Lower leg skin (tissue), 4 donors: ENCODE data around the gene PRDM16. TPM values are rescaled to one million over a fixed set of nuclear protein-coding genes. Genes with fewer than 3 reads are reported as not detected.

ENCODE experiments used
- DNase-seq, 2 donors: peaks; one replicate each; pipeline ENCODE4 v3.0.0-alpha.2; 2019; ENCODE audit warnings: low spot score in 2 of 2
- H3K4me3 ChIP-seq: fragments of 200-600 bp; sonication (generic); 2 replicates; pipeline ENCODE4 v1.5.1; 2017; ENCODE audit warnings: mild to moderate bottlenecking, low read depth; ENCODE audit not compliant: poor library complexity, severe bottlenecking
- POLR2A ChIP-seq, 2 donors: fragments of 450-650 bp; IDR thresholded peaks; one replicate each; pipeline ENCODE4 v1.6.1; 2016 to 2017; ENCODE audit warnings: antibody characterized with exemption in 2 of 2, mild to moderate bottlenecking in 1 of 2, moderate library complexity in 1 of 2
- WGBS, 2 donors: methylation state at CpG; one replicate each; pipeline ENCODE4 v1.1.5; 2018; 5-methylcytosine and 5-hydroxymethylcytosine counted together
- intact Hi-C: fragments of 100-400 bp; cut with DNase I; formaldehyde crosslinking; loops from one replicate; pipeline ENCODE4 v1.15.0; 2023; ENCODE audit warnings: low total_unique reads
- total RNA-seq, 4 donors: library from RNA; depleted of rRNA; stranded (reverse); fragments of >200 nt; gene quantifications; one replicate each; pipeline ENCODE4 v1.1.0, GENCODE V29; 2016
- TF ChIP-seq, protein P1 (sequence below), 3 donors: fragments of 450-650 bp; IDR thresholded peaks; one replicate each; pipeline ENCODE4 v1.5.1; 2016; ENCODE audit warnings: antibody characterized with exemption in 3 of 3, mild to moderate bottlenecking in 3 of 3, moderate library complexity in 2 of 3

PRDM16 gene
- total RNA-seq, 4 donors from 2014 or later: 0.08 to 0.91 (median 0.56) TPM; not detected in 1

DNA sequence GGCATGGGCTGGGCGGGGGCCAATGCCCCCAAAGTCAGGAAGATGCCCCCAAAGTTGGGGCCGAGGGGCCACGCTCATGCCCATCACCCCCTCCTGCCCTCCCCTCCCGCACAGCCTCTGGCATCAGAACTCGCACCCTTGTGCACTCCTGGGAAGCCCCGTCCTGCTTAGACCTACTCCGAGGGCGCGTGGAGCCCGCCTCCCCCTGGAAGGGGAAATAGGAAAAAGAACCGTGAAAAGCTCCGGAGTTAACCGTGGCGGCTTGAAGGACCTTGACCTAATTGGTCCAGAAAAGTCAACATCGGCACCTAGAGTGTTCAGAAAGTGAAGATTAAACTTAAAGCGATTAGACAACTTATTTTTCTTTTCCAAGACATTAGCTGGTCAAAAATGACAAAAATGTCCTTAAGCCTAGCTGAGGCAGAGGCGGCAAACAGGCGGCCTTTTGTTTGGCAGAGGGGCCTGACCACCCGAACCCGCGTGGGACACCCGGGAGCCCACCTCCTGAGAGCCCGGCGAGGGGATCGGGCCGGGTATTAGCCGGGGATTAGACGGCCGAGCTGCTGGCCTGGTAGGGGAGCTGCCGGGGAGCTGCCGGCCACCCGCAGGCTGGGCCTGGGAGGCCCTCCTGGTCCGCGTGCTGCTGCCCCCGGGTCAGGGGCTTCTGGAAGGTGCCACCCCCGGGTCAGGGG is 65.5 kb downstream of the PRDM16 start:
- DNase-seq: no peak
- intact Hi-C loops: no loop called here
- no peak overlapping the region for H3K4me3 ChIP-seq
- TF ChIP-seq POLR2A (IDR thresholded peaks at IDR 0.05): no peak
- TF ChIP-seq, protein P1, sequence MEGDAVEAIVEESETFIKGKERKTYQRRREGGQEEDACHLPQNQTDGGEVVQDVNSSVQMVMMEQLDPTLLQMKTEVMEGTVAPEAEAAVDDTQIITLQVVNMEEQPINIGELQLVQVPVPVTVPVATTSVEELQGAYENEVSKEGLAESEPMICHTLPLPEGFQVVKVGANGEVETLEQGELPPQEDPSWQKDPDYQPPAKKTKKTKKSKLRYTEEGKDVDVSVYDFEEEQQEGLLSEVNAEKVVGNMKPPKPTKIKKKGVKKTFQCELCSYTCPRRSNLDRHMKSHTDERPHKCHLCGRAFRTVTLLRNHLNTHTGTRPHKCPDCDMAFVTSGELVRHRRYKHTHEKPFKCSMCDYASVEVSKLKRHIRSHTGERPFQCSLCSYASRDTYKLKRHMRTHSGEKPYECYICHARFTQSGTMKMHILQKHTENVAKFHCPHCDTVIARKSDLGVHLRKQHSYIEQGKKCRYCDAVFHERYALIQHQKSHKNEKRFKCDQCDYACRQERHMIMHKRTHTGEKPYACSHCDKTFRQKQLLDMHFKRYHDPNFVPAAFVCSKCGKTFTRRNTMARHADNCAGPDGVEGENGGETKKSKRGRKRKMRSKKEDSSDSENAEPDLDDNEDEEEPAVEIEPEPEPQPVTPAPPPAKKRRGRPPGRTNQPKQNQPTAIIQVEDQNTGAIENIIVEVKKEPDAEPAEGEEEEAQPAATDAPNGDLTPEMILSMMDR (IDR thresholded peaks at IDR 0.05): no peak
- WGBS, 2 donors: 78 to 80% methylated on average over 31 to 36 of the region's 36 CpGs

DNA sequence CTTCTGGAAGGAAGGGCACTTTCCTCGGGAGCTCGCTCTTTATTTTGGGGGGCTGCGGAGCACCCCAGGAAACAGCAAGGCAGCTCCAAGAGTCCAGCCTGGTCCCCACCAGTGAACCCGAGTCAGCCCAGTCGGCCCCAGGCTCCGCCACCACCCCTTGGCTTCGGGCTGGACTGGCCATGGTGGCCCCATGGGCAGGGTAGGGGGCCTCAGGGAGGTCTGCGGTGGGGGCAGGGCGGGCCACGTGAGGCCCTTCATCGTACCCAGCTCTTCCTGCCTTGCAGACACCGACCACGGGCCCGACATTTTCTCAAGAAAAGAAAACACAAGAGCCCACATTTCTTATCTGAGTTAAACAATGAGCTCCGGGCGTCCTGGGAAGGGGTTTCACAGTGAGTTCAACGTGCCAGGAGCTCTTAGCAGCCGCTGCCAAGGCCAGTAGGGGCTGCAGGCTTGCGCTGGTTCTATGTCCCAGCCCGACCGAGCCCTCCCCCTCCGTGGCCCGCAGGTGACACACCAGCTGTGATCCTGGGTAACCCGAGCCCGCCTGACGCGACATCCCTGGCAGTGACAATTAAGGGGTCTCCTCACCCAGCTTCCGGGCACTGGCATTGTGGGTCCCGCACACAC is 66.2 kb downstream of the PRDM16 start:
- no peak for DNase-seq
- H3K4me3 ChIP-seq: no peak overlapping the region
- 46 to 62% methylated on average over 19 to 29 of the region's 29 CpGs for WGBS, 2 donors
- TF ChIP-seq, protein P1 (IDR thresholded peaks at IDR 0.05): no peak
- no peak for TF ChIP-seq POLR2A (IDR thresholded peaks at IDR 0.05)
- intact Hi-C loops: no loop called here

DNA sequence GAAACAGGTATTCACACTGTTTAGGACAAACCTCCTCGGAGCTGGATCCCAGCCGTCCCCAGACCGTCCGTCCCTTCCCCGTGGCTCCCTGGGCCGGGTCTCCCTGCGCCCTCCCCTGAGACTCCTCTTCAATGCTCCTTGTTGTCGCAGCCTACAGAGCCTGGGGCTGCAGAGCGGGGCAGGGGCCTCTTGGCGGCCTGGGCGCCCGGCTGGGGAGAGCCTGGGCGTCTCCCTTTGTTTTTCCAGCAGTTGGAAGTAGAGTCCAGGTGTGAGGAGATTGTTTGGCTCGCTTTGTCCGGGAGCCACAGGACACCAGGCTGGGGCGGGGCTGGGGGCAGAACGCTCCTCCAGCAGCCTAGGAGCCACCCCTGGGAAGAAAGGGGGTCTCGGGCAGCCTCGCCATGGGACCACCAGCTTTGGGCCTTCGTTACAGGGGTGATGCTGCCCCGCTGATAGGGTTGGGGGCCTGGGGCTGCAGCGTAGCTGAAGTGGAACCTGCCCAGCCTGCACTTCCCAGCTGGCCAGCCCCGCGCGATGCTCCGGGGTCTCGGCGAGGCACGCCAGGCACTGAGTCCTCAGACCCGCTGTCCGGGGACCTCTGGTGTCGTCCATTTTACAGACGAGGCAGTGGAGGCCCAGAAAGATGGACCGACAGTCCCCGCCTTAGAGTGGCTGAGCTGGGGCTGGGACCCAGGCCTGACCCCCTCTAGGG is 66.9 kb downstream of the PRDM16 start:
- intact Hi-C loops: no loop called here

DNA sequence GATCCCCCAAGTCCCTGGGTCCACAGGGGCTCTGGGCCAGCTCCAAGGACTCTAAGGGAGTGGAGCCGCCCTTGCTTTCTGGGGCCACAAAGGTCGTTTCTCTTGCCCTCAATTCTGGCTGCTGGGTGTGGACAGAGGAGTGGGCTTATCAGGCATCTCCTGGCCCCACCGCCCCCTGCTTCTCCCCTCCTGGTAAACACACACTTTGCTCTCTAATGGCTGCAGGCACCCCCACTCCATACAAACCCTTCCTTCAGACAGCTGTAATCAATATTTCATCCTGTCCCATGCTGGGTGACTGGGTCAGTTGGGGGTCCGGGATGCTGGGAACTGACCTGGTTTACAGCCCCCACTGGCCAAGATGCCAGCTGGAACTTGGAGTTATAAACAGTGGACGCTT is 67.5 kb downstream of the PRDM16 start:
- DNase-seq: no peak
- TF ChIP-seq, protein P1 (IDR thresholded peaks at IDR 0.05): no peak
- no peak for TF ChIP-seq POLR2A (IDR thresholded peaks at IDR 0.05)
- 71 to 73% methylated on average over 5 of the region's 5 CpGs for WGBS, 2 donors
- intact Hi-C loops: no loop called here
- no peak overlapping the region for H3K4me3 ChIP-seq

More for the DNA sequence above, 66.9 kb downstream of the PRDM16 start:
- H3K4me3 ChIP-seq: no peak overlapping the region
- TF ChIP-seq, protein P1 (IDR thresholded peaks at IDR 0.05): no peak
- no peak for TF ChIP-seq POLR2A (IDR thresholded peaks at IDR 0.05)
- WGBS, 2 donors: 74 to 82% methylated on average over 18 to 28 of the region's 35 CpGs
- no peak for DNase-seq

DNA sequence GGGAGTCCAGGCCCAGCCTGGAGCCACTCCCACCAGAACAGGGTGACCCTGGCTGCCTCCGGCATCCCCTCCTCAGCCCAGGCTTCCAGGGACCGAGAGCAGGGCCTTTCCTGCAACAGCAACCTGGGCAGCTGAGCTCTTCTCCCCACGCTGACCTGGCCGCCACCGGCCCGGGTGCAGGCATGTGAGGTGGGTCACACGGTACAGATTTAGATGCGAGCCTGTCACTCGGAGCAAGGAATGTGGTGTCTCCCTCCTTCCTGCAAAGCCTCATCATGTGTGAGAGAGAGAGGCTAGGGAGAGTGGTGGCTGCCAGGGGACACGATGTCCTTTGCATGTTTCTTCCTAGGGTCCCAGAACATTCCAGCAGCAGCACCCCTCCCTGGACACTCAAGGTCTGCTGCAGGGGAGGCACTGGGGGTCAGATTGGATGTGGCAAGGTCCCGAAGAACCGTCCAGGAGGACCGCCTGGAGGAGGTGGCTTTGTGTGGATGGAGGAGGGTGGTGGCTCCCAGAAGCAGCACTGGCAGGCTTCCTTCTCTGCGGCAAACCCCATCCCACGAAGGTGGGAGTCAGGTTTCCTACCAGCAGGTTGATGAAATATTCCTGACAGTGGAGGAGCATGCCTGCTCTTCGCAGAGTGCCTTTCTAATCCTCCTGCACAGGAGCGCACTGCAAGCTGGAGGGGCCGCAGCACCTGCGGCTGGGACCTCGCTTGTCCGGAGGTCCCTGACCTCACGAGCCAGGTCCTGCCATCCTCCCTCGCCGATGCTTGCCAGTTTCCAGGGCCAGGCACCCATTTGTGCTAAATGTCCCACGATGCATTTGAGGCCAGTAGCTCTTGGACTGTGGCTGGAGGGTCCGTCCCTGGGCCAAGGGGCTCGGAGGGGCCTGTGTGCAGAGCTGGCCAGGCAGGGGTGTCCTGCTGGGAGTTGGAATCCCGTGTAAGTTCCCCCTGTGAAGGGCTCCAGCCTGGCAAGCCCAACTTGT is 68.4 kb downstream of the PRDM16 start:
- H3K4me3 ChIP-seq: no peak overlapping the region
- no peak for TF ChIP-seq POLR2A (IDR thresholded peaks at IDR 0.05)
- TF ChIP-seq, protein P1 (IDR thresholded peaks at IDR 0.05): no peak
- WGBS, 2 donors: 70 to 75% methylated on average over 27 of the region's 28 CpGs
- intact Hi-C loops: no loop called here
- no peak for DNase-seq
